ENCODE data around the gene MRPL44.
"Not testable (repeated sequence)": the region's sequence is repeated elsewhere in the genome, so short reads cannot be mapped to it uniquely, and the experiment has no call there.

MRPL44 gene

DNA sequence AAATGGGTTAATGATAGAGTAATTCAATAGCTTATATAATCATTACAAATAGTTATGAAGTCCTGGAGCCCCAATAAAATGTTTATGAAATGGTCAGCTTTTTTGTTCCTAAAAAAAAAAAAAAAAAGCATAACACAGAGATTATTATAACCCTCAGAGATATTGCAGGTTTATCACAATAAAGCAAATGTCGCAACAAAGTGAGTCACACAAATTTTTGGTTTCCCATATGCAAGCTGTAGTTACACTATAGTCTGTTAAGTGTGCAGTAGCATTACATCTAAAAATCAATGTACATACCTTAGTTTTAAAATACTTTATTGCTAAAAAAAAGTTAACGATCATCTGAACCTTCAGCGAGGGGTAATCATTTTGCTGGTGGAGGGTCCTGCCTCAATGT is 32.2 kb upstream of the MRPL44 start:
- peaks cover 3% of the 10 kb centered on the region for H3K36me3 ChIP-seq (ENCODE audit: control insufficient read depth, low read depth, low read length)
- H3K4me1 ChIP-seq (ENCODE audit: control insufficient read depth, low read depth, low read length) = peaks cover 4% of the 10 kb centered on the region
- H3K27me3 ChIP-seq (ENCODE audit: control insufficient read depth, insufficient read depth, low read length) = no peaks in the 10 kb centered on the region
- H3K4me3 ChIP-seq (ENCODE audit: low read length) = no peak overlapping the region
- no peak overlapping the region for H3K9ac ChIP-seq (ENCODE audit: low read length)
- H3K9me3 ChIP-seq (ENCODE audit: control insufficient read depth, low read depth, low read length) = no peaks in the 10 kb centered on the region
- no peak overlapping the region for H3K27ac ChIP-seq (ENCODE audit: low read length)

GRCh38 chr2:223928113-223929006 is 28.9 kb upstream of the MRPL44 start:
- no peak overlapping the region for H3K4me3 ChIP-seq (ENCODE audit: low read length)
- no peaks in the 10 kb centered on the region for H3K9me3 ChIP-seq (ENCODE audit: control insufficient read depth, low read depth, low read length)
- peaks cover 6% of the 10 kb centered on the region for H3K4me1 ChIP-seq (ENCODE audit: control insufficient read depth, low read depth, low read length)
- no peaks in the 10 kb centered on the region for H3K27me3 ChIP-seq (ENCODE audit: control insufficient read depth, insufficient read depth, low read length)
- H3K36me3 ChIP-seq (ENCODE audit: control insufficient read depth, low read depth, low read length) = peaks cover 3% of the 10 kb centered on the region
- H3K27ac ChIP-seq (ENCODE audit: low read length) = no peak overlapping the region
- H3K9ac ChIP-seq (ENCODE audit: low read length) = no peak overlapping the region

DNA sequence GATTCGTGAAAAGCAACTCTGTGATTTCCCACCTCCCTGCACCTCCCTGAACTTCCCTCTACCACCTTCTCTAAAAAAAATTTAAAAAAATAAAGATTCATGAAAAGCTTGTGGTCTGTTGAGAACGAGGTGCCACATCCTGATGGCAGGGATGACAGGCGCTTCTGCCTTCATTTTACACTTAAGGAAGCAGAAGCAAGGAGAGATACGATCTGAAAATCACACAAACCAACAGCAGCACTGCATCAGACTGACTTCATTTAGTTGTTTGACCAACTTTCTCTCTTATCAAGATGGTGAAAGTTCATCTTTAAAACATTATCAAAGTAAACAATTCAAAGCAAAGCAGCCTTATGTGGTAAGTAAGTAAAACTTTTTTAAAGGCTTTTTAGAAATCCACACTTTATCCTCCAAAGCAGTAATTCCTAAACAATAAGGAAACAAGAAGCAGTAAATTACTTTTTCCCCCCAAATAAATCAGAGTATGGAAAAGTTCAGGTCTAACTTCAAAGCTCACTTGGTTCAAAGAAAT is 27.6 kb upstream of the MRPL44 start:
- peaks cover 7% of the 10 kb centered on the region for H3K4me1 ChIP-seq (ENCODE audit: control insufficient read depth, low read depth, low read length)
- no peak overlapping the region for H3K9ac ChIP-seq (ENCODE audit: low read length)
- no peak overlapping the region for H3K27ac ChIP-seq (ENCODE audit: low read length)
- H3K9me3 ChIP-seq (ENCODE audit: control insufficient read depth, low read depth, low read length) = no peaks in the 10 kb centered on the region
- H3K4me3 ChIP-seq (ENCODE audit: low read length) = no peak overlapping the region
- H3K27me3 ChIP-seq (ENCODE audit: control insufficient read depth, insufficient read depth, low read length) = no peaks in the 10 kb centered on the region
- peaks cover 3% of the 10 kb centered on the region for H3K36me3 ChIP-seq (ENCODE audit: control insufficient read depth, low read depth, low read length)

DNA sequence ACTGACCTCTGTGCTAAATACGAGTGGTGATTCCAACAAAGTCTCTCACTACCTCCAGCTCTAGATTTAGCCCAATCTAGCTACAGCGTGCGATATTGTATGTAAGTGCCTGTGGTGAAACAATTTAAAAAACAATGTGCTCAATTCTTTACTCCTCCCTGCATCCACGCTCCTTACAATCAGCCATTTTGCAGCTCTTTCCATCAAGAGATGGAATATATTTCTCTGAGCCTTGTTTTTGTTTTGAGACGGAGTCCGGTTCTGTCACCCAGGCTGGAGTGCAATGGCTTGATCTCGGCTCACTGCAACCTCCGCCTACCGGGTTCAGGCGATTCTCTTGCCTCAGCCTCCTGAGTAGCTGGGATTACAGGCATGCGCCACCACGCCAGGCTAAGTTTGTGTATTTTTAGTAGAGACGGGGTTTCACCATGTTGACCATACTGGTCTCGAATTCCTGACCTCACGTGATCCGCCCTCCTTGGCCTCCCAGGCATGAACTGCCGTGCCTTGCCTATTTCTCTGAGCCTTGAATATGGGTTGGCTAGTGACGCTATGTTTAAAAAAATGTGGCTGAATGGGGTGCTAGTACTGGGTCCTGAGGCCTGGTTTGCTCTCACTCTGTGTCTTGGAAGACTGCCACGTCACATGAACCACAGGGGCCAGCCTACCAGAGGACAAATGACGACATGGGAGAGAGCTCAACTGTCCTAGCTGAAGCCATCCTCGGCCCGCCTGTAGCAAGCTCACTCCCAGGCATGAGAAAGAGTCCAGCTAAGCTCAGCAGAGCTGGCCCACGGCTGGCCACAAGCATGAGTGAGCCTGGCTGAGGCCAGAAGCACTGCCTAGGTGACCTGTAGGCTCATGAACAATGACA is 26.9 kb upstream of the MRPL44 start:
- Histone ChIP-seq H3K27me3 (ENCODE audit: control insufficient read depth, insufficient read depth, low read length) (no peaks in the 10 kb centered on the region), H3K27ac (ENCODE audit: low read length) (no peak overlapping the region), H3K9ac (ENCODE audit: low read length) (no peak overlapping the region), H3K9me3 (ENCODE audit: control insufficient read depth, low read depth, low read length) (no peaks in the 10 kb centered on the region), H3K36me3 (ENCODE audit: control insufficient read depth, low read depth, low read length) (peaks cover under 1% of the 10 kb centered on the region), H3K4me3 (ENCODE audit: low read length) (no peak overlapping the region), H3K4me1 (ENCODE audit: control insufficient read depth, low read depth, low read length) (peaks cover 14% of the 10 kb centered on the region)

GRCh38 chr2:223932816-223933800 is 24.2 kb upstream of the MRPL44 start:
- H3K36me3 ChIP-seq (ENCODE audit: control insufficient read depth, low read depth, low read length) = no peaks in the 10 kb centered on the region
- H3K27ac ChIP-seq (ENCODE audit: low read length) = no peak overlapping the region
- H3K9ac ChIP-seq (ENCODE audit: low read length) = no peak overlapping the region
- H3K4me1 ChIP-seq (ENCODE audit: control insufficient read depth, low read depth, low read length) = peaks cover 42% of the 10 kb centered on the region
- H3K27me3 ChIP-seq (ENCODE audit: control insufficient read depth, insufficient read depth, low read length) = no peaks in the 10 kb centered on the region
- H3K4me3 ChIP-seq (ENCODE audit: low read length) = no peak overlapping the region
- H3K9me3 ChIP-seq (ENCODE audit: control insufficient read depth, low read depth, low read length) = no peaks in the 10 kb centered on the region

DNA sequence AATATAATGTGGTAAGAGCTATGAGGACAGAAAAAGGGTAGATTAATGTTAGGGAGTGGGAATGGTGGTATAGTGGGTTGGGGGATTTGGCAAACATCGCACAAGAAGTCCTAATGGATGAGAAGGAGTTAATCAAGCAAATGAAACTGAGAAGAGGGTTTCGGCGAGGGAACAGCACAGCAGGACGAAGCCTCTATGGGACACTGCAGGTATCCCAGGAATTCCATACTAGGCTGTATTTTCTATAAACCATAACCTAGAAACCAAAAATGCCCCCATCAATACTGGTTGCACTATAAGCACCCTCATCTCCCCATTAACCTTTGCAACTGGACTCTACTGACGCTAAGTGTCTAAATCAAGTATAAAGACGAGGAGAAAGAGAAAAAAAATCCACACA is 22.4 kb upstream of the MRPL44 start:
- no peaks in the 10 kb centered on the region for H3K27me3 ChIP-seq (ENCODE audit: control insufficient read depth, insufficient read depth, low read length)
- peaks cover 45% of the 10 kb centered on the region for H3K4me1 ChIP-seq (ENCODE audit: control insufficient read depth, low read depth, low read length)
- no peak overlapping the region for H3K9ac ChIP-seq (ENCODE audit: low read length)
- no peak overlapping the region for H3K27ac ChIP-seq (ENCODE audit: low read length)
- H3K4me3 ChIP-seq (ENCODE audit: low read length) = peak overlapping the region; percentile 19
- no peaks in the 10 kb centered on the region for H3K9me3 ChIP-seq (ENCODE audit: control insufficient read depth, low read depth, low read length)
- no peaks in the 10 kb centered on the region for H3K36me3 ChIP-seq (ENCODE audit: control insufficient read depth, low read depth, low read length)

DNA sequence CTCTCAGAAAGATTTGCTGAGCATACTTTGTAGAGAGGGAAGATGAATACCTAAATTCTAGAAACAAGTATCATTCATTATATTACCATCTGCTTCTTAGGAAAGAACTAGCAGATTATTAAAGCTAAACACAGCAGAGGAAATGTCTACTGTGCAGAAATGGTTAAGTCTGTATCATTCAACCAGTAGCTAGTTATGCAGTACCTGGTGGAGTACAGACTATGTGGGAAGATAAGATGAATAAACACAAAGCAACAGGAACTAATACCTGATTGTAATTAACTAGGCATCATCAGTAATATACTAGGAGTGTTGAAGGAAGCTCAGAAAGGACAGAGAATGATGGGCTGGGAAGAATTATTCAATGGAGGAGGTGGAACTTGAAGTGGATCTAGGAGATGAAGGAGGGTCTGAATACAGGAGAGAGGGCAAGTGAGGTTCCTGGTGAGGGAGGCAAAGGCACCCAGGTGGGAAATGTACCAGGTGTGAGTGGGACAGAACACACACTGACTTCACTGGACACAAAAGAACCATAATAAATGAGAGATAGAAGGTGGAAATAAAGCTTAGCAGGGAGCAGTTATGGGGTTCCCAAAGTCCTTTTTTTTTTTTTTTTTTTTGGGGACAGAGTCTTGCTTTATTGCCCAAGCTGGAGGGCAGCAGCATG is 21.7 kb upstream of the MRPL44 start:
- H3K9ac ChIP-seq (ENCODE audit: low read length) = no peak overlapping the region
- H3K9me3 ChIP-seq (ENCODE audit: control insufficient read depth, low read depth, low read length) = no peaks in the 10 kb centered on the region
- H3K36me3 ChIP-seq (ENCODE audit: control insufficient read depth, low read depth, low read length) = no peaks in the 10 kb centered on the region
- H3K27ac ChIP-seq (ENCODE audit: low read length) = no peak overlapping the region
- peaks cover 41% of the 10 kb centered on the region for H3K4me1 ChIP-seq (ENCODE audit: control insufficient read depth, low read depth, low read length)
- no peaks in the 10 kb centered on the region for H3K27me3 ChIP-seq (ENCODE audit: control insufficient read depth, insufficient read depth, low read length)
- H3K4me3 ChIP-seq (ENCODE audit: low read length) = peak overlapping the region; percentile 19

GRCh38 chr2:223936862-223937326 is 20.4 kb upstream of the MRPL44 start:
- Histone ChIP-seq H3K27me3 (ENCODE audit: control insufficient read depth, insufficient read depth, low read length) (no peaks in the 10 kb centered on the region), H3K27ac (ENCODE audit: low read length) (peak overlapping the region; percentile 2), H3K9ac (ENCODE audit: low read length) (peak overlapping the region; percentile 14), H3K4me3 (ENCODE audit: low read length) (peak overlapping the region; percentile 8), H3K9me3 (ENCODE audit: control insufficient read depth, low read depth, low read length) (no peaks in the 10 kb centered on the region), H3K36me3 (ENCODE audit: control insufficient read depth, low read depth, low read length) (no peaks in the 10 kb centered on the region), H3K4me1 (ENCODE audit: control insufficient read depth, low read depth, low read length) (peaks cover 43% of the 10 kb centered on the region)

- Histone ChIP-seq H3K4me3 (ENCODE audit: low read length) (peak overlapping the region; percentile 8), H3K9ac (ENCODE audit: low read length) (peak overlapping the region; percentile 14), H3K36me3 (ENCODE audit: control insufficient read depth, low read depth, low read length) (no peaks in the 10 kb centered on the region), H3K4me1 (ENCODE audit: control insufficient read depth, low read depth, low read length) (peaks cover 43% of the 10 kb centered on the region), H3K9me3 (ENCODE audit: control insufficient read depth, low read depth, low read length) (no peaks in the 10 kb centered on the region), H3K27ac (ENCODE audit: low read length) (peak overlapping the region; percentile 2), H3K27me3 (ENCODE audit: control insufficient read depth, insufficient read depth, low read length) (no peaks in the 10 kb centered on the region)
Observed at GRCh38 chr2:223937535-223937934, 19.7 kb upstream of the MRPL44 start.

DNA sequence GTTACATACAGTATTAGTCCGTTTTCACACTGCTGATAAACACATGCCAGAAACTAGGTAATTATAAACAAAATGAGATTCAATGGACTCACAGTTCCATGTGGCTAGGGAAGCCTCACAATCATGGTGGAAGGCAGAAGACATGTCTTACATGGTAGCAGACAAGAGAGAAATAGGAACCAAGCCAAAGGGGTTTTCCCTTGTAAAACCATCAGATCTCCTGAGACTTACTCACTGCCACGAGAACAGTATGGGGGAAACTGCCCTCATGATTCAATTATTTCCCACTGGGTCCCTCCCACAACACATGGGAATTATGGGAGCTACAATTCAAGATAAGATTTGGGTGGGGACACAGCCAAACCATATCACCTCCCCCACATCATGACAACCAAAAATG is 17.8 kb upstream of the MRPL44 start:
- H3K9ac ChIP-seq (ENCODE audit: low read length); H3K9me3 ChIP-seq (ENCODE audit: control insufficient read depth, low read depth, low read length); H3K27me3 ChIP-seq (ENCODE audit: control insufficient read depth, insufficient read depth, low read length); H3K27ac ChIP-seq (ENCODE audit: low read length); H3K4me3 ChIP-seq (ENCODE audit: low read length); H3K36me3 ChIP-seq (ENCODE audit: control insufficient read depth, low read depth, low read length): not testable (repeated sequence)
- peaks cover 53% of the 10 kb centered on the region for H3K4me1 ChIP-seq (ENCODE audit: control insufficient read depth, low read depth, low read length)

All from iPS-18a (cell line).